GM21447 (cell line): ENCODE results near the gene OSBPL2.

ENCODE experiments used
- ATAC-seq: cut with Tn5 transposase; IDR thresholded peaks from one replicate; pipeline ENCODE4 v1.9.1; 2021; ENCODE audit not compliant: unreplicated experiment

OSBPL2 gene

DNA sequence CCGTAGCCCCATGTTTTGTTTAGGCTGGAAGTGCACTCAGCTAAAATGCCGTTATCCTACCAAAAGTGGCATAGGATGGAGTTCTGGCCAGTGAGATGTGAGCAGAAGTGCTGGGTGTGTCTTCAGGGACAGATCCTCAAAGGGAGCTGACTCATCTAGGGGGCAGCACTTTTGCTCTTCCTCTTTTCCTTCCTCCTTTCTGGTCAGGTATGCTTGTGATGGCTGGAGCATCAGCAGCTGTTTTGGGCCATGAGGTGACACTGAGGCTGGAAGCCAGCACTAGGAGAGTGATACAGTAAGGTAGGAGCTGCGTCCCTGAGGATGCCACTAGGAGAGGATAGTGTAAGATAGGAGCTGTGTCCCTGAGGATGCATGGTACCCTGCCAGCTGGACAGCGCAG, 4.6 kb upstream of the OSBPL2 start:
- no peak for ATAC-seq

DNA sequence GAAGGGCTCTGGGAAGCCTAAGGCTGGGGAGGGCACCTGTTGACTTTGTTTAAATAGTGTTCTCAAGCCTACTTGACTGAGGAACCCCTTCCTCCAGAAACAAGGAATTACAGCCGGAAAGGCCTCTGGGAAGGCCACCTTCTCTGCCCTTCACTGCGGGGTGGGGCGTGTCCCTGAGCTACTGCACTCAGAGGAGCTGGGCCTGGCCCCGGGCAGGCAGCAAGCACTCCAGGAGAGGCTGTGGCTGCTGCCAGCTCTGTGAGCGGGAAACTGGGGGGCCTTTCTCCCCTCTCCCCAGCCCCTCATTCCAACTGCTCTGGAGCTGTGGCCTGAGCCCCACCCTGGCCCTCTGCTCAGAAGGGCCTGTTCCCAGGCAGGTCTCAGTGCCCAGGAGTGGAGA, 4.0 kb upstream of the OSBPL2 start:
- no peak for ATAC-seq

DNA sequence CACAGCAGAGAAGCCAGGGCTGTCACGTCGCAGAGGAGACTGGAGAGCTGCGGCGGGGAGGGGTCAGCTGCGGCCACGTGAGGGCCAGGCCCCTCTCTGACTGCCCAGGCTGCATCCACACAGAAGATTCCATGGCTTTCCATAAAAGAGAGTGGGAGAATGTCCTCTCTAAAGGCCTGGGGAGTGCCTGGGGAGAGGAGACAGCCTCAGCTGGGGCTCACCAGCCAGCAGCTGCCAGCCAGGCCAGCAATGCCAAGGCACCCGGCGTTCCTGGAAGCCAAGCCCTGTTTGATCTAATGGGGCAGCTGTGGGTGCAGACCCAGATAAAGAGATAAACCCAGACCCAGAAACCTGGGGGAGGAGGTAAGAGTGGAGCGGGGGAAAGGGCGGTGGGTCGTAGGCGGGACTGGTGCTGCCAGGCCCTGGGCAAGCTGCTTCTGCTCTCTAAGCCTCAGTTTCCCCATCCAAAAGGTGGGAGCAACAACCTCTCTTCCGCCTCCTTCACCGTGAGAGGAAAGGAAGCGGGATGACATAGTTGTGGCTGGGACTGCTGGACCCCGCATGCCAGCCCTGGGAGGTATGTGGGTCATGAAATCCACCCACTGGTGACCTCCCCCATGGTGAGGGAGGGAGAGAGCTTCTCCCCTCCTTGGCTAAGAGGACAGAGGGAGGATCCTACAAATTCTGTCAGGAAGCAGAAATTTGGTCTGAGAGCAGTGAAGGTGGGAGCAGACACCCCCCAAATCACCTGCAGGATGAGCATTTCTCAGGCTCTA, 3.1 kb upstream of the OSBPL2 start:
- ATAC-seq, result no peak

DNA sequence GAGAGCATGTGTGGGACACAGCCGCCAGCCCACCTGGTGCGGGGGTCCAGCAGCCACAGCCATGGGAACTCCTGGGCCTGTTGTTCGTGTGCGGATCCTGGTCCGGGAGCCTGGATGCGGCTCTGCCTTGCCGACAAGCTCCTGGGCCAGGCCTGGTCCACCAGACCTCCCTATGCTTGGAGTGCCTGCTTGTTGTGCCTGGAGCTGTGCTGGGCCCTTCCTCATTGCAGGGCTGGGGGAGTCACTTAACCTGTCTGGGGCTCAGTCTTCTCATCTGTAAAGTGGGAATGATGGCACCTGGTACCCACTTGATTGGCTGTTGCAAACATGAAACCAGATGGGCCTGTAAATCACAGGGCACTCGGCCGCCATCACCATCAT, 2.6 kb upstream of the OSBPL2 start:
- no peak for ATAC-seq

DNA sequence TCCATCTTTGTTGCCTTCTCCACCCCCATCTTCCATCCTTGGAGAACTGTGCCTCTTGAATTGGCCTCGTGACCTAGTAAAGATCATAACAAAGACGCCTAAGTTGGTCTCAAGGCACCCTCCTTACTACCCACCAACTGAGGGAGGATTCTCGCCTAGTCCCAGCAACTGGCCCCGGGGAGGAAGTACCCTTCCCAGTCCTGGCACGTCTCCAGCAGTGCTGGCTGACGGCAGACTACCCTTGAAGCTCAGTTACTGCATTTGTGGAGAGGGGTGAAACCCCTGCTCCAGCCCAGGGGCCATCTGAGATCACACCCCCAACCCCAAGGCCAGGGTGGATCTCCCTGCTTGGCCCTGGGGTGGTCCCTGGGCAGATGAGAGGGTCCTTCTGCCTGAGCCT, 2.1 kb upstream of the OSBPL2 start:
- ATAC-seq, result no peak

DNA sequence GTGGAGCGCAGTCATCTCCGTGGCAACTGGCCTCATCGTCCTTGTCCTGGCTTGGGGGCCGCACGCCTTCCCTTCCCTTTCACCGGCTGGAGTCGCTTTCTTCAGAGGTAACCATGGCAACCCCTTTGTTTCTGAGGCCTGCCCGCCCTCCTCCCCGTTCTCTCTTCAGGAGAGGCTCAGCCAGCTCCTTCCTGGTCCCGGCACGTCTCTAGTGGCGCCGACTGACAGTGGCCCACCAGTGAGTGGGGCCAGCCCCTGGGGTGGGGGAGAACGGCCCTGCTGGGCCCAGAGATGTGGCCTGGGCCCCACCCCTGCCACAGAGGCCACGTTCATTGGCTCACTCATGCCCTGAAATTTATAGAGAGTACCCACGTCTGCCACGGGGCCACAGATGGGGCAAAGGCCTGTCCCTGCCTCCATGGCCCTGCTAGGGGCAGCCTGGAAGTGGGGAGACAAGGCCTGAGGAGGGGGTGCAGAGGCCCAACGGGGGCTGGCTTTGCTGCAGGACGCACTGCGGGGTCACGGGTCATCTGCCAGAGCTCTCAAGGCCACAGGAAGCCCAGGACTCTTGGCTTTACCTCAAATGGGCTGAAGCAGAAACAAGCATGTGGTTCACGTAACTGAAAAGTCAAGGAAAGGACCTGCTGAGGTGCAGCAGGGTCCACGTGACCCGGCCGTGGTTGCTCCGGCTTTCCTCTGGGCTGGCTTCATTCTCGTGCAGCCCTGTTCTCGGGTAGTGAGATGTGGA, 1.4 kb upstream of the OSBPL2 start:
- ATAC-seq, result no peak

DNA sequence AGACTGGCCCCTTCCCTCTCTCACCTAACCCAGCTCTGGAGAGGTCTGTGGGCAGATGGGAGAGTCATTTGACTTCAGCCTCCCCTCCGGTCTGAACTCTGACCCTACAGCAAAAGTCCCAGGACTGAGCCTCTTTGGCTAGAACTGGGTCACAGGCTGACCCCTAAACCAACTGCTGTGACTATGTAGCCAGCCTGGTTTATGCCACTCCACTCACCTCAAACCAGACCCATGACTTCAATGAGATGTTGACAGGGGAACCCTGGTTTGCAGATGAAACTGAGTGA, 864 bp upstream of the OSBPL2 start:
- no peak for ATAC-seq

DNA sequence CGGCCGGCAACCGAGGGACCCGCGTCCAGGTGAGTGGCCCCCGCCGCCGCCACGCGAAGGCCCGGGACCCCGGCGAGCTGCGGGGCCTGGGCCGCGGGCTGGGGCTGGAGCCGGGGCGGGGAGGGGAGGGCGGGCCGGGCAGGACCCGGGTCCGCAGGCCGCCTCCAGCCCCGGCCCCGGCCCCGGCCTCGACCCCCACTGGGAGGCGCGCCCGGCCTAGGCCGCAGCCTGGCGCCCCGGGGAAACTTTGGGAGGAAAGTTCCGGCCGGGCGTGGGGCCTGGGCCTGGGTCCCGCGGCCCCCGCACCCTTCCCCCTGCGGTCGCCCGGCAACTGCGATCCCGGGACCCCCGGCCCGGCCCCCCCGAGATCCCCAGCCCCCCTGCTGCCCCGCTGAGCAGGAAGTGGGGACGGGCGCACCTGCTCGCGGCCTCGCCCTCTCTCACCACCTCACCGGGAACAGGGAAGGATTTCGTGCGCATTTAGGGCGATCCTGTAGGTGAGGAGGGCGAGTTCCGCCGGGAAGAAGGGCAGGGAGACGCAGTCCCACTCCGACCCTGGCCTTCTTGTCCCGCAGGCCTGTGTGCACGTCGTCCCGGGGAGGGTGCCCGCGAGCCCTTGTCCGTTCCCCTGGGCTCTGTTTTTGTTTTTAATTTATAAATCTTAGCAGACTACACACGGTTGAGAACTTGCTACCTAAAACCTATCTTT, 402 bp downstream of the OSBPL2 start:
- ATAC-seq, result peak; percentile 4

DNA sequence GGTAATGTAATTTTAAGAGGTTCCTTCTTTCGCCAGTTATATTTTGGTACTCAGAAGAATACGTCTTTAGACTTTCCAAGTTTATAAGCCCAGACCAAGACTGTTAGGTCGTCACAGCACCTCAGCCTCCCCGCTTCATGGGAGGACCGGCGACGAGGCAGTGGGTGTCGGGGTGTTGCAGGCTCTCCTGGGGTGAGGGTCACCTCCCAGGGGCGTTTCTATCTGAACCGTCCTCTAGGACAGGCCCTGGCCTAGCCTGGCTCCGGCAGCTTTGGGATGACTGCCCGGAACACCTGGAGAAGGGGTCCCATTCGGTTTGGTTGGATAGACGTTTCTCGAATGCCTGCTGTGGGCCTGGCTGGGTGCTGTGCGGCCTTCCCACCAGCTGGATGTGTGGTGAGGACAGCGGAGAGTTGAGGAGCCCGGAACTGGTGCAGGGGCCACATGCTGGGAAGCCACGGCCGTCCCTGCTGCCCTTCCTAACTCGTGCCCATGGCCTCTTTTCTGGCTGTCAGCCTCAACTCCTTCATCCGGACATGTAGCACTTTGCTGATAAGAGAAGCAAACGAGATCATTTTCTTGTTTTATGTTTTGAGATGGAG, 1.1 kb downstream of the OSBPL2 start:
- no peak for ATAC-seq

DNA sequence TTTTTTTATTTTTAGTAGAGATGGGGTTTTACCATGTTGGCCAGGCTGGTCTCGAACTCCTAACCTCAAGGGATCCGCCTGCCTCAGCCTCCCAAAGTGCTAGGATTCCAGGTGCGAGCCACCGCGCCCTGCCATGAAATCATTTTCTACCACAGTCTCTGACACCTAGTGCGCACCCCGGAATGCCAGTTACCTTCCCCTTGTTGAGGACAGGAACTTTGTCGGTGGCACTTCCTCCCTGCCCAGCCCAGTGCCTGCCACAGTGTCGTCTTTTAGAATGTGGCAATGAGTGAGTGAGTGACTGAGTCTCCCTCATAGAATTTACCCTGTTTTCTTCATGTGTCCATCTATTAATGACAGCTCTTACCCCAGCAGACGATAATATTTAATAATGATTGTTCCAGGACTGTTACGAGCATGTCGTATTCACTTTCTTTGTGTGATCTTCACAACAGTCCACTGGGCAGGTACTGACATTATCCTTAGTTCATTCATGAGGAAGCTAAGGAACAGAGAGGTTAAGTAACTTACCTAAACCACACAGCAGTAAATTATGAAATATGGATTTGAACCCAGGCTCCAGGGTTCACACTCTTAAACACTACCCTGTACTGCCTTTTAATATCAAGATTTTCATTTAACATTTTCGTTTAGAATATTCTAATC, 1.8 kb downstream of the OSBPL2 start:
- ATAC-seq, result no peak

DNA sequence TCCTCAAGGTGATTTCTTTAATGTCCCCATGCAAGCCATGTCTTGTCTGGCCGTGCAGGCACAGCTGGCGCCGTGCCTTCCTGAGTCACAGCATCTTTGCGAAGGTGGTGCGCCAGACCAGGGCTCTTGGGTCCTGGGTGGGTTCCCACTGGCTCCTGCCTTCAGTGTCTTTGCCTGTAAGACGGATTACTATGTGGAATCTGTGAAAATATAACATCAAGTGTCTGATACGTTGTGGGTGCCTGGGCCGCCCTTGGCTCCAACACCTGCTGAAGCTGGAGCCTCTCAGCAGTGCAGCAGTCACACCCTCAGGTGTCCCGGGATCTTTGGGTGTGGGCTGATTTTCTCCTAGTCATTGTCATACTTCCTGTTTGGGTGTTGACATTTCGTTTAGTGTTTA, 3.2 kb downstream of the OSBPL2 start:
- no peak for ATAC-seq

DNA sequence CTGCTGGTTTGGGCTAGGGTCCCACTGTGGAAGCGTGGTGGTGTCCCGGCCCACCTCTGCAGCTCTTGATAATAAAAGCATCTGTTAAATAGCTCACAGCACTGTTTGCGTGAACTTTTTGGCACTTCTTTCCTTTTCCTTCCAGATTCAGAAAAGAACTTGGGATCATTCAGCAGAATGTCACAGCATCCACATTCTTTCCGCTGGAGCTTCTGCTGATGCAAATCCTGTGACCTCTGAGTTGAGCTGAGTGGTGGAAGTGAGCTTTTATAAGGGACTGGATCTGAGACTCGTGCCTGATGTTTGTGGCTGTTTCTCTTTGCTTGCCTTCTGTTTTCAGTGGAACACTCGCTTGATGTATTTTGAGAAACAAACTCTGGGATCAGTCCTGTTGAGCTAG, 3.9 kb downstream of the OSBPL2 start:
- ATAC-seq, result no peak

DNA sequence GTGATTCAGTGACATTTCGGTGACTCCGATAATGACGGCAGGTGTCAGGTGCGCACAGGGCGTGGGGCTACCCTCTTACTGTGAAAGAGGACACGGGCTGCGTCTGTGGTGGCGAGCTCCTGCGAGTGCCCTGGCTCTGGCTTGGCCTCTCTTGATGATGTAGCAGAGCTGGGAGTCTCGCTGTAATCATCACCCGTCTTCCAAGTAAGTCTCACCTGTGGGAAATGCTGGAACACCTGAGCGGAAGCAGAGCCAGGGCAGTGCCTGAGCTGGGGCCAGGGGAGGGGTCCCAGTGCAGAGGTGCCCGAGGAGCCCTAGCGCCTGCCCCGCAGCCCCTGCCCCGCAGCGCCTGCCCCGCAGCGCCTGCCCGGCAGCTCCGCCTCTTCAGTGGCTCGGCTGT, 4.8 kb downstream of the OSBPL2 start:
- ATAC-seq, result no peak

DNA sequence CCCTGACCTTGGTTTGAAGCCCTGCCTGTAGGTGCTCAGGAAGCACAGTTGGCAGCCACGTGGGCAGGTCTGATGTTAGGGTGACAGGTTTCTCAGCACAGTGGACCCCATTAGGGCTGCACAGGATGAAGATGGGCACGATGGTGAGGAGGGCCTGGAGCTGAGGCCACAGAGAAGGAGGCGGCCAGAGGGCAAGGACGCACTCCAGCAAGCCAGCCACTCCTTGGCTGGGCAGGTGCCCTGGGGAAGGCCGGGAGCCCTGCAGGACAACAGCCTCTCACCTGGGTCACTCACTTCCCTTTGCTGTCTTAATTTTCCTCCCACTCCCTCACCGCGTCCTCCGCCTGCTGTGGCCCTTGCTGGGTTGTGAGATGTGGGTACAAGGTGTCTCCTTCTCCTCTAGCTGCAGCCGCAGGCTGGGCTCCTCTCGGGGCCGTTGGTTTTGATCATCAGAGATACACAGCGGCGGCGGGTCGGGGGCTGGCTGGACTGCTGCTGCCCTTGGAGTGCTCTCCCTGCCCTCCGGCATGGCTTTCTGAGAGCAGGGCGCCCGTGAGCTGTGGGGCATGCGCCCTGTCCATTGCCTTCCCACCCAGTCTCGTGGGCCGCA, 5.7 kb downstream of the OSBPL2 start:
- no peak for ATAC-seq

DNA sequence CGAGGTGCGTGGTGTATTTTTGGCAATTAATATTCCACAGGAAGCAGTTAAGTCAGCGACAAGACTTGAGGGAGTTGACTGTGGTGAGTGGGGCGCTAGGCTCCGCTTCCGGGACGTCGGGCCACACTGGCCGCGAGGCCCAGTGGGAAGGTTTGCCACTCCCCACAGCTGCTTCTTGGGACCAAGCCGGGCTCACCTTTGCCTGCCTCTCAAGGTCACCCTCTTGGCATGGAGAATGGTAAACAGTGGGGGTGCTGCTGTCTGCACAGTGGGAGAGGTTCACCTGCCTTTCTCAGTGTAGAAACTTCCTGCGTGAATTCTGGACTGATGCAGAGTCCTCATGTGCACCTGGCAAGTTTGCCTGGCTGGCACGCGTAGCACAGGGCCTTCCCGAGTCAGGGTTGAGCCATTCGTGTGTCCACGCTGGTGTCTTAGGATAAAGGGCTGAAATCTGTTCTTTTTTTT, 6.4 kb downstream of the OSBPL2 start:
- ATAC-seq, result no peak

DNA sequence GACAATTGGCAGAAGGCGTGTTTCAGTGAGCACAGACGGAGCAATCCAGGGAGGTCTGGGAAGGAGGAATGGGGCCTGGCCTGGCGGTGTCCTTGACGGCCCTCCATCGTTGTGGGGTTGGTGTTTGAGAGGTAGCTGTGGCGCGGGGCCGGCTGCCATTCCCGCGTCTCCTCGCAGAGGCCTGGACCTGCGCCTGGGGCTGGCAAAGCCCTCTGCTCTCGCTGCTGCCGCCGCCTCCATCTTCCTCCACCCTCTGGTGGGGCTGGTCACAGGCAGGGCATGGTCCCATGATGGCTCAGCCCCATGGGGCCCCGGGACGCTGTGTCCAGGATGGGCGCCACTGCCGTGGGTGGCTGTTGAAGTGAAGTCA, 7.6 kb downstream of the OSBPL2 start:
- no peak for ATAC-seq

DNA sequence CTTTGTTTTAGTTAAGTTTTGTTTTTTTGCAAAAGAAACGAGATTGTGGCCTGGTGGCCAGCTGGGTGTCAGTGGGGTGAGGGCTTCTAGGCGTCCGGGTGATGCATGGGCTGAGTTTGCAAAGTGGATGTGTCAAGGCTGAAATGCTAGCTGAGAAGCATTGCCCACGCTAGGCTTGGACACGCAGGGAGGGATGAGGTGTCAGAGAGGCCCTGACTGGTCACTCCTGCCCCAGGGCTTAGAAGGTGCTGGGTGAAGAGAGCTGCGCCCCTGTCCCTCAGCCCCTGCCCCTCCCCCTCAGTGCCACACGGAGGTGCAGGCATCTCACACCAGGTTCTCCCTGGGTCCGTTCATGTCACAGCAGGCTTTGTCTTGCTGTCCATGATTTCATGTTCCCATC, 8.1 kb downstream of the OSBPL2 start:
- no peak for ATAC-seq

DNA sequence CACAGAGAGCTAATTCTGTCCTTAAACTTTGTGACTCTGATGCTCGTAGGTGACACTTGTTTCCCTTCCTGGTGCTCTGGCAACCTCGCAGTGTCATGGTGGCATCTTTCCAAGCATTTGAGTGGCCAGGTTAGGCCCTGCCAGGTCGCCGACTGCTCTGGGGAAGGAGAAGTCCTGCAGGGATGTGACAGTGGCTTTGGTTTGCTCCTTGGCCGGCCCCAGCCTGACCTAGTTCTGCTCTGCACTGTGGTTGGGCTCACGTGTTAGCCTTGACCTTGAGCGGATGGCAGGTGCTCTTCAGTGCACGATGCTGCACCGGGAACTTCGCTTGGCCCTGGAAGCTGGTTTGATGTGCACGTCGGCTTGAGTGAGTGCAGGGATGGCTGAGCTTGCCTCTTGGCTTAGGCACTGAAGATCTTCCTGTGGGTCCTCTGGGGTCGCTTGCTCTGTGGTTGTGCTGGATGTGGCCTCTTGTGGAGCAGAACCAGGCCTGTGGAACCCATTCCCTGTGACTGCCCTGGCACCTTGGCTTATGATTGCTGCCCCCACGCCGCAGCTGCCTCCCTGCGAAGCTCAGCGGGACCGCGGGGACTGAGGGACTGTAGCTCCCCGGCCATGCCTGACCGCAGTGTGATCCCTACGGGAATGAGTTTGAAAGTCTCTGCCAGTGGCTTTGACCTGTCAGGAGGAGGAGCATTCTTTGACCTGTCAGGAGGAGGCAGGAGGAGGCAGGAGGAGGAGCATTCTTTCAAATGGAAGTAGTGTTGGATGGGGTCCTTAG, 8.7 kb downstream of the OSBPL2 start:
- ATAC-seq, result no peak

DNA sequence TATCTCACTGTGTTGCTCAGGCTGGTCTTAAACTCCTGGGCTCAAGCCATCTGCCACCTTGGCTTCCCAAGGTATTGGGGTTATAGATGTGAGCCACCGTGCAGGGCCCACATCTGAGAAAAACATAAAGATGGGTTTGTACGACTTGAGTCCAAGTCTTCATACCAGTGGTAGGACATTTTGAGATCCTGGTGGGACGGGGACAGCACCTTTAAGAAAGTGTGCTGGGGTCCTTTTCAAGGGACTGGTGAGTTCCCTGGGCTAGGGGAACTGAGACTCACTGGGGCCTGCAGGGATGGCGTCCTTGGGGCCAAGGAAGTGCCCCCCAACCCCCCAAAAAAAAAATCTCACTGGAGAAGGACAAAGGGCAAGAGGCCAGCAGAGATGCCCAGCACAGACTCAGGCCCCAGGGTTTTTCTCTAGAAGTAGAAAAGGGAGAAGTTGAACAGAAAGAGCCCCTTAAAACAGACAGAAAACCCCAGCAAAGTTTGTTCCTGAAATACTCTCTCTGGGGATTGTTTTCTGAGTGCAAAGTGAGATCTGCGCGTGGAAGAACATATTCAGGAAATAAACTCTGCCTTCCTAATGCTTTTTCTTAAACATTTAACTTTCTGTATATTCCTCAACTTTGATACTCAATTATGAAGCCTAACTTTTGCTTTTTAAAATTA, 10.7 kb downstream of the OSBPL2 start:
- no peak for ATAC-seq
